Measurements from ENCODE around the gene ARHGAP23.

- TF ChIP-seq POLR2A (IDR thresholded peaks at IDR 0.05): no peak
- TF ChIP-seq CTCF (IDR thresholded peaks at IDR 0.05): no peak
Observed at GRCh38 chr17:38431346-38432145, 3.3 kb downstream of the ARHGAP23 start.
